Kasumi-1 (cell line): ENCODE data around the gene CDH16.
A peak's percentile ranks its signal among the peaks of the same experiment; 100 is the strongest.

Source experiments
- DNase-seq, 2 experiments: peaks; one replicate each; lab custom pipeline; 2025; lab: John Stamatoyannopoulos, UW

Gene CDH16

DNA sequence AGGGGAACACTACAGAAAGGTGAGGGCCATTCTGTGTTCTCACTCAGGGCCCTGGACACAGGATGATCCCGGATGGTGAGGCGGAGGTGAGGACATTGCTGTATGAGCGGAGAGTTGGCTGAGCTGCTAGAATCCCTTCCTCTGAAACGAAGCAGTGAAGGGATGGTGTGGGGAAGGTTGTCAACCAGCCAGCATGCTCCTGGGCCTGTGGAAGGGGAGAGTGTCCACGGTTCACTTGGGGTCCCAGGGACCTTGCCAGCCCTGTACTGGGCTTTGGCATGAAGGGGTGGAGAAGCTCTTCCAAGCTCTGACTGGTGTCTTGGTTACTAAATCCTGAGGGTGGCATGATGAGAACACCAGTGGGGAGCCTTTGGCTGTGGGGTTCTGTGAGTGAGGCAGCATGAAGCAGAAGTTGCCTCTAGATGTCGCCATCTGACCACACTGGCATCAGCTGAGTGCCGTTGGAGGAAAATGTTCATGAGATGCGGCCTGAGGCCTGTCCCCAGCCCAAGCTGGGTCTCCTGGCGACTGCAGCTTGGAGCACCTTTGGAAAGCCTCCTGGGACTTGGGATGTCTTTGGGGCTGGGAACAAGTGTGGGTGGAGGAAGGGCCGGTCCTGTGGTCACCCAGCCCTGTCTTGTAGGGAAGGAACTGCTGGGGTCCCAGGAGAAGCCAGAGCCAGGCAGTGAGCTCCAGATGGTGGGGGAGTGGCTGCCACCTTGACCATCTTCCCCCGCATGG is 23.6 kb downstream of the CDH16 start:
- peak; percentile 71 to 73 for DNase-seq

DNA sequence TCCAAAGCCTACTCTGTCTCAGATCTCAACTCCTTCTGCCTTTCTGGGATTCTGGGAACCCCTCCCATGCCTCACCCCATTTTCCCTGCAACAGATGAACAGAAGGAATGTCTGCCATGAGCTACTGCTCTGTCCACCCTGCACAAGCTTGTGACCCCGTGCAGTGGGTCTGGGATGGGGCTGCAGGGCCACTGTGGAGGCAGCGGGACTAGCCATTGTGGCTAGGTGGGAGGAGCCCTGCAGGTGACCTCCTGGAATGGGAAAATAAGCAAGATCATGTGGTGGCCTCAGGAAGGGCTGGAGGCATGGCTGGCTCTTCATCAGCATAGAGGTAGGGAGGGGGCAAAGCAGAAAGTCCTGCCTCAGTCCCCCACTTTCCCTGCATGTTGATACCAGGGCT is 24.6 kb downstream of the CDH16 start:
- DNase-seq: no peak

DNA sequence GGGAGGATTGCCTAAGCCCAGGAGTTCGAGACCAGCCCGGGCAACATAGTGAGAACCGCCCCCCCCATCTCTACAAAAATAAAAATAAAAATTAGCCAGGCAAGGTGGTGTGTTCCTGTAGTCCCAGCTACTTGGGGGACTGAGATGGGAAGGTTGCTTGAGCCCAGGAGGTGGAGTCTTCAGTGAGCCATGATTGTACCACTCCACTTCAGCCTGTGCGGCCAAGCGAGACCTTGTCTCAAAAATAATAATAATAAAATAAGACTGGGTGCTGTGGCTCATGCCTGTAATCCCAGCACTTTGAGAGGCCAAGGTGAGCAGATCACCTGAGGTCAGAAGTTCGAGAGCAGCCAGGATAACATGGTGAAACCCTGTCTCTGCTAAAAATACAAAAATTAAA is 26.9 kb downstream of the CDH16 start:
- DNase-seq: no peak

DNA sequence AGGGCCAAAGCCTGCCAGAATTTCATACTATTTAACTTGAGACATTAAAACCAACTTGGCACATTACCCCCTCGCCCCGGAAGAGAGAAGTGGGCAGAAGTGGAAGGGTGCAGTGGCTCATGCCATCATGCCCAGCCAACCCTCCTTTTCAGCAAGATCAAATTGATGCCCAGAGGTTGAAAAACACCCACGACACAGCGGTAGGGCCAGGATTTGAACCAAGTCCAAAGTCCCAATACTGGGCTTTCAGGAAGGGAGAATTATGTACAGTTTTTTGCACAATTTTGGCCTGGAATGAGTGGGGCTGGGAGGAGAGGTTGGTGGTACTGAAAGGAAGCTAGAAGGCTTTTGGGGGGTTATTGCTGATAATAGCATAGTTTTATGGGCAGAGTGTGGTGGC is 27.3 kb downstream of the CDH16 start:
- DNase-seq: no peak

DNA sequence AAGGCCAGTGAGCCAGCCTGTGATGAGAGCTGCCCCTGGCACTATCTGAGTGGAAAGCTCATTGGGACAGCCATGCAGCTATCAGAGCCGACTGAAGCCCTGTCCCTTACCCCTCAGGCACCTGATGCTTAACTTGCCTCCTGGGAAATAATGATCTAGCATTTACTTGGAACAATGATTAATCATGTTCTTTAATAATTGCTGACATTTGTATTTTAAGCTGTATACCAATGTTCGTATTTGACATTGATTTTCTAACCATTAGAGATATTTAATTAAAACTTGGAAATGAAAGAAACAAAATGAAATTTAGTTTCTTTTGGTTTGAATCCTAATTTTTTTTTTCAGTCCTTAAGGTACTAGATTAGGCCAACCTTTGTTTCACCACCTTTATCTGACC is 27.9 kb downstream of the CDH16 start:
- DNase-seq: no peak

DNA sequence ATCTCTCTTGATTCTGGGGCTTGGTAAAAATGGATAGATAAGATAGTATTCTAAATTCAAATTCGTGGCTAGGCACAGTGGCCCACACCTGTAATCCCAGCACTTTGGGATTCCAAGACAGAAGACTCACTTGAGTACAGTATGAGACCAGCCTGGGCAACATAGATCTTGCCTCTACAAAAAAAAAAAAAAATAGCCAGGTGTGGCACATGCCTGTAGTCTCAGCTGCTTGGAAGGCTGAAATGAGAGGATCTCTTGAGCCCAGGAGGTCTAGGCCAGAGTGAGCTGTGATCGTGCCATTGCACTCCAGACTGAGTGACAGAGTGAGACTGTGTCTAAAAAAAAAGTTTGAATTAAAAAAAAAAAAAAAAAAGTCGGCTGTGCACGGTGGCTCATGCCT is 29.1 kb downstream of the CDH16 start:
- DNase-seq: no peak

DNA sequence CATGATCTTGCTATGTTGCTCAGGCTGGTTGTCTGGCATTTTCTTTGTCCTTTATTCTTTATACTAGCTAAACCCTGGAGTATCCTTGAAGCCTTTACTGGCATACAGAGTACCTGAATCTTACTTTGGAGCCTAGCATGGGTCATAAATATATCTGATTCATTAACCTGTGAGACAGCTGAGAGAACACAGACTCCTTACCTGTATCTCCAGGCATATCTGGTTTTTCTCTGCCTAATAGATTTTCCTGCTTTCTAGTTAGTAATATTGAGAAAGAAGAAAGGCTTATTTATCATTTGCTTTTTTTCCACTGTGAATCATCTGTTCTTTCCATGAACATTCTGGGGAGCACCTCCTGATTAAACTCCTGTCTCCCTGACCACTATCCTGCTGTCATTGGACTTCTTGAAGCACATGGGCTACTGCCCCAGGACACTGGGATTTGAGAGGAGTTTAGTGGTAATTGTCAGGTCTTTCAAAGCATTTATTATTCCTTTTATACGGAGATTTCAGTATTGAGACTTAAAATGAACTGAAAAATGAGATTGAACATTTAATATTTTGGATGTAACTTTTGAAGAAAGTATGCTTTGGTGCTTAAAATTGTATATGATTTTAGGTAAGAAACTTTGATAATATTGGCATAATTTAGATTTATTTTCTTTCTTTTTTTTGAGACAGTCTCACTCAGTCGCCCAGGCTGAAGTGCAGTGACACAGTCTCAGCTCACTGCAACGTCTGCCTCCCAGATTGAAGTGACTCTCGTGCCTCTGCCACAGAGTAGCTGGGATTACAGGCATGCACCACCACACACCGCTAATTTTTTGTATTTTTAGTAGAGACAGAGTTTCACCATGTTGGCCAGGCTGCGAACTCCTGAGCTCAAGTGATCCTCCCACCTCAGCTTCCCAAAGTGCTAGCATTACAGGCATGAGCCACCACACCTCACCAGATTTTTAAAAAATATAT is 29.8 kb downstream of the CDH16 start:
- DNase-seq: no peak

DNA sequence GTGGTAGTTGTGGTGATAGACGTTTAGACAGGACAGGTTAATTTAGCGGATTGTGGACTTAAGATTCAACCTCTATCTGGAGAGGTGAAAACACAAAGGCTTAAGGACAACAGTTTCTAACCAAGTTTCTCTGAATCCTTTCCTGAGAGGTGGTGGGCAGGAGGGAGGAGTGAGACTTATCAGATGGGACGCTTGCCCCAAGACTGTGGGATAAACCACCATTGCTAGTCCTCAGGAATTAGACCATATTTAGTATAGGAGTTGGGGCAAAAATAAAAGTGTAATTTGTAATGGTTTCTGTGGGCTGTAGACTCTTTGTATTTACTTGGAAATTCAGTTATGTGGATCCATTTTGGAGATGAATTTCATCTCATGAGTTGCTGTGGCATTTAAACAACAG is 31.8 kb downstream of the CDH16 start:
- DNase-seq: no peak

DNA sequence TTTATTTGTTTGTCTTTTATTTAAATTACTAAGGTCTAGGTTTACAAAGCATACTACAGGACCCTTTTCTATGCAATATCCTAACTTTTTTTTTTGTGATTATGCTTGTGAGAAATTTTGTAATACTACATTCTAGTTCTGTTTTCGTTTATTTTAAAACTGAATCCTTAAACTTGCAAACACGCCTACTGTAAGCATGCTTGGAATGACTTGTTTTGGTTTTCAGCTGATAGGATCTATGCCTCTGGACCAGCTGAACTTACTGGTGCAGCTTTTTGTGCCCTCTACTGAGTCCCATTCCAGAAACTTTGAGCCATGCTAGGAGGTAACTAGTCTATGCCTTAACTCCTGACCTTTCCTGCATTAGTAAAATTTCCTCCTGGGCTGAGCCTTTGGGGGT is 32.4 kb downstream of the CDH16 start:
- no peak for DNase-seq

DNA sequence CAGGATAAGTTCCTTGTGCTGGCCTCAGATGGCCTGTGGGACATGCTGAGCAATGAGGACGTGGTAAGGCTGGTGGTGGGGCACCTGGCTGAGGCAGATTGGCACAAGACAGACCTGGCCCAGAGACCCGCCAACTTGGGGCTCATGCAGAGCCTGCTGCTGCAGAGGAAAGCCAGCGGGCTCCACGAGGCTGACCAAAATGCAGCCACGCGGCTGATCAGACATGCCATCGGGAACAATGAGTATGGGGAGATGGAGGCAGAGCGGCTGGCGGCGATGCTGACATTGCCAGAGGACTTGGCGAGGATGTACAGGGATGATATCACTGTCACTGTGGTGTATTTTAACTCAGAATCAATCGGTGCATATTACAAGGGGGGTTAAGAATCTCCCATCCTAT is 33.2 kb downstream of the CDH16 start:
- DNase-seq: no peak

DNA sequence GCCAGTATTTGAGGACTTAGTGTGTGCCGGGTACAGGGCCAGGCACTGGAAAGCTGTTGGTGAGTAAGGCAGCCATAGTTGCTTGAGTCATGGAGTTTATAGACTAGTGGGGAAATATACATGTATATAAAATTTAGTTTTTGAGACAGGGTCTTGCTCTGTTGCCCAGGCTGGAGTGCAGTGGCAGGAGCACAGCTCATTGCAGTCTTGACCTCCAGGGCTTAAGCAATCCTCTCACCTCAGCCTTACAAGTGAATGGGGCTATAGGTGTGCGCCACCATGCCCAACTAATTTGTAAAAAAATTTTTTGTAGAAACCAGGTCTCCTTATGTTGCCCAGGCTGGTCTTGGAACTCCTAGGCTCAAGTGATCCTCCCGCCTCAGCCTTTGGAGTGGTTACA is 36.0 kb downstream of the CDH16 start:
- no peak for DNase-seq

DNA sequence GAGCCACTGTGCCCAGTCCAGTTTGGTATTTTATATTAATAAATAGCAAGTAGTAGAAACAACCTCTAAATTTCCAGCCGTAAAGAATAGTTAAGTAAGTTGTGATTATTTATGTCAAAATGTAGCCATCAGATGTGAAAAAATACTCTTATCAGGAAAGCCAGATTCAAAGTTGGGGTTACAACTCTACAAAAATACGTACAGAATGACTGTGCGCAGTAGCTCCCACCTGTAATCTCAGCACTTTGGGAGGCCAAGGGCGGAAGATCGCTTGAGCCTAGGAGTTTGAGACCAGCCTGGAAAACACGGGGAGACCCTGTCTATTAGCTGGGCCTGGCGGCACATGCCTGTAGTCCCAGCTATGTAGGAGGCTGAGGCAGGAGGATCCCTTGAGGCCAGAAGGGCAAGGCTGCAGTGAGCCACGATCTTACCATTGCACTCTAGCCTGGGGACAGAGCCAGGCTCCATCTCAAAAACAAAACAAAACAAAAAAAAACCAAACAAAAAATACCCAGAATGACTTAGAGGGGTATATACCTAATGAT is 36.6 kb downstream of the CDH16 start:
- no peak for DNase-seq

DNA sequence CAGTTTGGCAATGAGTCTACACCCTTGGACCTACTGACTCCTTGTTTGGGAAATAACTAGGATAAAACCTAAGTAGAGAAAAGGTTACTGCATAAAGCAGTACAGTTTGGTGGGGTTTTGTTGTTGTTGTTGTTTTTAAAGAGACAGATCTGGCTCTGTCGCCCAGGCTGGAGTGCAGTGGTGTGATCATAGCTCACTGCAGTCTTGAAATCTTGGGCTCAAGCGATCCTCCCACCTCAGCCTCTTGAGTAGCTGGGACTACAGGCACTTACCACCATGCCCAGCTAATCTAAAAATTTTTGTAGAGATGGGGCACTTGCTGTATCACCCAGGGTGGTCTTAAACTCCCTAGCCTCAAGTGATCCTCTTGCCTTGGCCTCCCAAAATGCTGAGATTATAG is 37.1 kb downstream of the CDH16 start:
- DNase-seq: no peak

DNA sequence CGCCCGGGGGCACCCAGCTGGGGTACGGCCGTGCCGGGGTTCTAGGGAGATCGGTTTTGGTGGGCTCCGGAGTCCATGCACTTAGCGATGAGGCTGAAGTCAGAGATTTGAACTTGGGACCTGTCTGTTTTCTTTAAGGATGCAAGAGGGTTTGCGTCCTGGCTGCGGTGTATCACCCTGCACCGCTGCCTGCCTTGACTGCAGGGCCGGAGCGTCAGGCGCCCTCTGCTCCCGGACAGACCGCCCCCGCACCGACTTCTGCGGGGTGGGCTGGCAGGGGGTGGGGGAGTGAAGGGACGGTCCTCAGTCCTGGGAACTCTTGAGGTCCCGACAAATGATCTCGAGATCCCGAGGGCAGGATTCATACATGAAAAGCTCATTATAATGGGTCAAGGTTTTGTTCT is 37.7 kb downstream of the CDH16 start:
- DNase-seq: peak in 1 of 2 experiments; percentile 17

DNA sequence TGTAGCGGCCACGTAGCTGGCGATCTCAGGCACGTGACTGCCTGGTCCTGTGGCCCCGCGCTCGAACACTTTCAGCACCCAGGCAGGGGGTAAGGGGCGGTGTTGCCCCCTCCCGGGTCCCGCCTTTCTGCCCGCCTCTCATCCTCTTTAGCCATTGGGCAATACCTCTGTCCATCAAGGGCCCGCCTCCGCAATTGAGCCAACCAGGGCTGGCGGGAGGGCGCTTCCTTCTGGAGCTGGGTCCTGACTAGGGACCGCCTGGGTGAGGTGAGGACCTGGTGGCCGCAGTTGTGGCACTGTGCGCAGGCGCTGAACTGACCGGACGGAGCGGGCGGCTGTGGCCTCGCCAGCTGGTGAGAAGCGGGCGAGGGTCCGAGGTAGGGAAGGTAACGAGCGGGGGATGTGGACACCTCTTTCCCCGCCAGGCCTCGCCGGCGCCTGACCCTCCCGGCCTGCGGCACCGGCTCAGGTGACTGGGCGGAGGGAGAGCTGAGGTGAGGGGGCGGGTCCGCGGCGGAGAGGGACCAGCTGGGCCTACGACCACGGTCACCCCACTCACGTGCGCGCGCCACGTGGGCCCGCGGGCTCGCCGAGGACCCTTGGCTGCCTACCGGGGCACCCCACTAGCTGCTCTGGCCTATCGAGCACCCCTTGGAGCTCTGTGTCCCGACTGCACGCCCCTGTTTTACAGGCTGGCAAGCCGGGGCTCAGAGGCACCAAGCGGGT is 38.2 kb downstream of the CDH16 start, which contains the start of gene PDP2:
Gene PDP2, plus strand, starts transcription at position 228 of the 726 bp plus-strand sequence. CDS start 3,770 bp downstream, outside the sequence.
- peak; percentile 89 for DNase-seq

DNA sequence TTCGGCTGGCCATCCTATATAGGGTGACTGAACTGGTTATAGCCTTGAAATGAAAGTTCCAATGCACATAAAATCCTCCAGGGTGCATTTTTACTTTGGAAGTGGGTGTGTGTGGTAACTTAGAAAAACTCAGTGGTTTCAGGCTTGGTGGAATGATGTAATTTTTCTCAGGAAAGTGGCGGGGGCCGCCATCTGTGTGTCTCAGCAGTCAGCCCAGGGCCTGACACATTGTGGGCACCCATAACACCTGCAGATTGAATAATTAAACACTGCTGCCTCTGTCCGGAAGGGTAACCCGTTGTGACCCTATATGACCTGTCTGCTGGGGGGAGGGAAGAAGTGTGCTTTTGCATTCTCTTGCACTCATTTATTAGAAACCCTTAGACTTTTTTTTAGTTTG is 40.6 kb downstream of the CDH16 start:
- peak; percentile 13 to 19 for DNase-seq

DNA sequence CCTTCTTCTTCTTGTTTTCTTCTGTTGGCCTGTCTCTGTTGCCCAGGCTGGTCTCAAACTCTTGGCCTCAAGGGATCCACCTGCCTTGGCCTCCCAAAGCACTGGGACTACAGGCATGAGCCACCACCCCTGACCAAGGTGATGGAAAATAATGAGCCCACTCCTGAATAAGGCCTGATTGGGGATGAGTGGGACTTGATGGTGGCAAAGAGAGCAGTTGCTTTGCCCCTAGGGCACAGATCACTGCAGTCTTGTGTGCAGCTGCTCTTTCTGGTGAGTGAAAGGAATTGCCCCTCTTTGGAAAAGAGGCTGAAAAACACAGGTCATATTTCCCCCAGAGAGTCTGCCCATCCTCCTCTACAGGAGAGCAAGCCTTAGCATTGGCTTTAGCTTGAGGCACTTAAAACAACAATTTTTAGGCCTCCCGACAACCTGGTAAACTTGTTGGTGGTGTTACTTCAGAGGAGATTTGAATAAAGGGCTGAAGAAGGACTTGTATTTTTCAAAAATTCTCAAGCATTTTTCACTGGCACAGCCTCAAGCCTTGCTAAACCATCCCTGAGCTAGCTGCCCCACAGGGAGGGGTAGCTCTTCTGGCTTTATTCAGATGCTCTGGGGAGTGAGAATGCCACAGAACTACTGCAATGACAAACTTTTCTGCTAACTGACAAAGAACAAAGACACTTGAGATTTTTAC is 44.5 kb downstream of the CDH16 start:
- DNase-seq: peak in 1 of 2 experiments; percentile 20

DNA sequence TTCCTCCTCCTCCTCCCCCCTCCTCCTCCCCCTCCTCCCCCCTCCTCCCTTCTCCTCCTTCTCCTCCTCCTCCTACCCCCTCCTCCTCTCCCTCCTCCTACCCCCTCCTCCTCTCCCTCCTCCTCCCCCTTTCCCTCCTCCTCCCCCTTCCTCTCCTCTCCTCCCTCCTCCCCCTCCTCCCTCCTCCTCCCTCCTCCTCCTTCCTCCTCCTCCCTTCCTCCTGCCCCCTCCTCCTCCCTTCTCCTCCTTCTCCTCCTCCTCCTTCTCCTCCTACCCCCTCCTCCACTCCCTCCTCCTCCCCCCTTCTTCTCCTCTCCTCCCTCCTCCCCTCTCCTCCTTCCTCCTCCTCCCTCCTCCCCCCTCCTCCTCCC is 45.0 kb downstream of the CDH16 start:
- peak in 1 of 2 experiments; percentile 39 for DNase-seq

DNA sequence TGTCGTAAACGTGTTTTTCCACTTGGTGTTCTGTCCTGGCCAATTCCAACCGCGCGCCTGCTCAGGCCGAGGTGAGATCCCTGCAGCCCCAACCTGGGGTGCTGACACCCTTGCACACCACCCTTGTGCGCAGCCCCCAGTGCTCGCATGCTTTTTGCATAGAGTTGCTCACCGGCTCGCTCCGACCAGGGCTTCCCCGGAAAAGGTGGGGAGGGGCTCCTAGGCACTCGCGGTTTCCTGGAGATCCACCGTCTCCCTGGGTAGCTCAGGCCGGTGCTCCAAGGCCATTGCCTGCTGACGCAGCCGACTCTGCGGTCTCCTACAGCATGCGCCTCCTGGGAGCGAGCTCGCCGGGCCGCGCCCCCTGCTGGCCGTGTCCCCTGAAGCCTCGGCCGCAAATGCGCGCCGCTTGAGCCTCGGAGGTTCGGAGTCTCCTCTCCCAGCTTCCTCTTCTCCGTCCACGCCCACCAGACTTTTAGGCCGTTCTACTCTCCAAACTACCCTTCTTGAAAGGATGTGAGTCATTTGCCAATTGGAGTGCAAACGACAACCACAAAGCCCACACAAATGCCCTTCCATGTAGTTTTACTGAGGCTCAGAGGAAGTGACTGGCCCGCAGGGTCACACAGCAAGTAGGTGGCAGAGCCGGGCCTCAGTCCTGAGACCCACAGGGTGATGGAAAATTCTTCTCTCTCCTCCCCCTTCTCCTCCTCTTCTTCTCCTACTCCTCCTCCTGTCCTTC is 45.6 kb downstream of the CDH16 start:
- peak; percentile 100 for DNase-seq

DNA sequence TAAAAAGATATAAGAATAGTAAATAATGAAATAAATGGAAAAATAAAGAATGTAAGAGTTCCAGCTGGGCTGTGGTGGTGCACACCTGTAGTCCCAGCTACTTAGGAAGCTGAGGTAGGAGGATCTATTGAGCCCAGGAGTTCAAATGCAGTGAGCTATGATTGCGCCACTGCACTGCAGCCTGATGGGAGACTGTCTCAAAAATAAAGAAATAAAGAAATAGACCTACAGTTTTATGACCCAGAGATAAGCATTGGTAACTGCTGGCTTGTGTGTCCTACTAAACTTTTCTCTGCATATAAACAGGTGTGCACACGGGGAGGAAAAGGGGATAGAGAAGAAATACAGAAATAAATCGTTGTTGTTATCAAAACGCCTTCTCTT is 46.1 kb downstream of the CDH16 start:
- no peak for DNase-seq

DNA sequence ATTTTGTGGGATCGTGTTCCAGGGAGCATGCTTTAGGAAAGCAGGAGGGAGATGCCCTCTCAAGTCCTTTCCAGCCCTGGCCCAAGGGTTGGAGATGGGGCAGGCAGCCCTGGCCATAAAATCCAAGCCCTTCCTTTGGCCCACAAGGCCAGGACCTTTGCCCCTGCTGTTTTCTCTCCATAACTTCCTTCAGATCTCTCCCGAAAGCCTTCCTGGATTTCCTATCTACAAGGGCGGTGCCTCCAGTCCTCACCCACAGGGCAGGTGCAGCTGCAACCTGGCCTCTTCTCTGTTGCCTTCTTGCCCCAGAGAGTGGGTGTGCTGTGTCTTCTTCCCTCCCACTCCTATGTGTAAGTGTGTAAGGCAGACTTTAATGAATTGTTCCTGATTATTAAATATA is 46.8 kb downstream of the CDH16 start:
- DNase-seq: no peak
